Mucosa of descending colon (tissue), 3 donors: ENCODE data around the gene AP2A2. TPM values are rescaled to one million over a fixed set of nuclear protein-coding genes. Genes with fewer than 3 reads are reported as not detected.
A peak's percentile ranks its signal among the peaks of the same experiment; 100 is the strongest.

Source experiments
- ATAC-seq: fragments of 200-7000 bp; cut with Tn5 transposase; one replicate; pipeline ENCODE4 v1.9.1; 2020; ENCODE audit warnings: mild to moderate bottlenecking, moderate library complexity
- DNase-seq, 3 donors: peaks; one replicate each; pipeline ENCODE4 v3.0.0-alpha.2; 2020
- H3K36me3 ChIP-seq: fragments of 200-600 bp; one replicate; pipeline ENCODE4 v1.8.0; 2021; ENCODE audit warnings: low read depth, mild to moderate bottlenecking
- H3K4me1 ChIP-seq: fragments of 200-600 bp; one replicate; pipeline ENCODE4 v1.8.0; 2021; ENCODE audit warnings: low read depth, mild to moderate bottlenecking
- H3K4me3 ChIP-seq: fragments of 200-600 bp; one replicate; pipeline ENCODE4 v1.8.0; 2021; ENCODE audit warnings: mild to moderate bottlenecking
- H3K9me3 ChIP-seq: fragments of 200-600 bp; one replicate; pipeline ENCODE4 v1.8.0; 2021; ENCODE audit warnings: mild to moderate bottlenecking
- intact Hi-C, 2 donors: fragments of 100-400 bp; cut with DNase I in 1 of 2; cut with micrococcal nuclease in 1 of 2; formaldehyde crosslinking; loops; one replicate each; pipeline versions ENCODE4 v1.11.0 to v1.11.1; 2022; cut with DNase I, micrococcal nuclease
- total RNA-seq, 3 donors: library from RNA; stranded (reverse); fragmentation: NEBNext Ultra II Directional in 2 of 3; extraction: Animal tissue kit (Norgen Biotek cat#: 25700) in 2 of 3; gene quantifications; one replicate each; pipeline versions ENCODE4 v1.2.1 to v1.2.4, GENCODE V29; 2021 to 2023
- TF ChIP-seq, protein P1 (sequence below): fragments of 200-600 bp; IDR thresholded peaks from one replicate; pipeline ENCODE4 v1.8.0; 2022; ENCODE audit warnings: antibody characterized with exemption, mild to moderate bottlenecking
- donor health status: DM: no; HTN: no; CAD: no; lungs with moderate emphysema.
- donor health status: DM: no; HTN: no; CAD: no.
- donor health status: DM: no; HTN: yes; CAD: no.

Gene AP2A2
- total RNA-seq, 3 donors from 2014 or later, result 68.8 to 105 (median 99.5) TPM

DNA sequence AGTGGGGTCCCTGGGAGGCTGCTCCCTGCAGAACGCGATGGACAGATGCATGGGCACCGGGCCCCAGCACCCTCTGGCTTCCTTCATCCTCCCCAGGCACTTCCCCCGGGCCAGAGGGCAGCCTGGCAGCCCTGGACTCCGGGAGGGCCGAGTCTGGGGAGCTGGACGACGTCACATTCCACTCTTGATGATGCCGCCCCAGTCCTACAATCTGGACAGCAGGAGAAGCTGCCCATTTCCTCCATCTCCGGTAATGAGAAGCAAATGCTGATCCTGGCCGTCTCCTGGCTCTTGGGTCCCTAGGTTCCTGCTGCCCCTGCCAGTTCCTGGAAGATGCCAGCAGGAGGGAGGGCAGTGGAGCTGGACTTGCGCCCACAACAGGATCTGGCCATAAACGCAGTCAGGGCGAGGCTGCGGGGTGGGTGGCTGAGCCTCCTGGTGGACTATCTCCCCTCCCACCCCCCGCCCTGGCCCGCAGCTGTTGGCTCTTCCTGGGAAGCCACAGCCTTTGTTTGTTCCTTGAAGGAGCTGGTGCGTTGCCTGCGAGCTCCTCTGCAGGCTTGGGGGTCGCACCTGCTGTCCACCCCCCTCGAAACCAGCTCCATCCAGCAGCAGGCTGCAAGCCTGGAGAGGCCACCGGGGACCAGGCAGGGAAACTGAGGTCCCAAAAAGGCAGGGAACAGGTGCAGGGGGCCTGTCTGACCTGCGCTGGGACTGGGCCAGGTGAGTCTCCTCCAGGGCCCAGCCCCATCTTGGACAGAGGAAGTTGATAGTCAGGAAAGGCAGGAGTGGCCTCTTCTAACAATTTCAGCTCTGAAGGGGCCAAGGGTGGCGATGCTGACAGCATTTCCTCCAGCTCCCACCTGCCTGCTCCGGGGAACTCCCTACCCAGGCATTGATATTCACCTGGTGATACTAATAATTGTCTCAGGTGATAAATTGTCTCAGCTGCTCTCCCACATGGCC lies 128.8 kb downstream of the AP2A2 start:
- Histone ChIP-seq H3K36me3 (no peaks in the 10 kb centered on the region), H3K4me1 (peaks cover 36% of the 10 kb centered on the region), H3K4me3 (no peak overlapping the region), H3K9me3 (no peaks in the 10 kb centered on the region)
- peak; percentile 88 to 91 (median 91) for DNase-seq
- peak; percentile 70 for ATAC-seq
- intact Hi-C loops, result loop anchor here in 1 of 2 donors (5.0 kb wide), 1 partner anchor 207 kb away; no protein-coding TSS in a partner anchor
- TF ChIP-seq, protein P1, sequence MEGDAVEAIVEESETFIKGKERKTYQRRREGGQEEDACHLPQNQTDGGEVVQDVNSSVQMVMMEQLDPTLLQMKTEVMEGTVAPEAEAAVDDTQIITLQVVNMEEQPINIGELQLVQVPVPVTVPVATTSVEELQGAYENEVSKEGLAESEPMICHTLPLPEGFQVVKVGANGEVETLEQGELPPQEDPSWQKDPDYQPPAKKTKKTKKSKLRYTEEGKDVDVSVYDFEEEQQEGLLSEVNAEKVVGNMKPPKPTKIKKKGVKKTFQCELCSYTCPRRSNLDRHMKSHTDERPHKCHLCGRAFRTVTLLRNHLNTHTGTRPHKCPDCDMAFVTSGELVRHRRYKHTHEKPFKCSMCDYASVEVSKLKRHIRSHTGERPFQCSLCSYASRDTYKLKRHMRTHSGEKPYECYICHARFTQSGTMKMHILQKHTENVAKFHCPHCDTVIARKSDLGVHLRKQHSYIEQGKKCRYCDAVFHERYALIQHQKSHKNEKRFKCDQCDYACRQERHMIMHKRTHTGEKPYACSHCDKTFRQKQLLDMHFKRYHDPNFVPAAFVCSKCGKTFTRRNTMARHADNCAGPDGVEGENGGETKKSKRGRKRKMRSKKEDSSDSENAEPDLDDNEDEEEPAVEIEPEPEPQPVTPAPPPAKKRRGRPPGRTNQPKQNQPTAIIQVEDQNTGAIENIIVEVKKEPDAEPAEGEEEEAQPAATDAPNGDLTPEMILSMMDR, result no peak

DNA sequence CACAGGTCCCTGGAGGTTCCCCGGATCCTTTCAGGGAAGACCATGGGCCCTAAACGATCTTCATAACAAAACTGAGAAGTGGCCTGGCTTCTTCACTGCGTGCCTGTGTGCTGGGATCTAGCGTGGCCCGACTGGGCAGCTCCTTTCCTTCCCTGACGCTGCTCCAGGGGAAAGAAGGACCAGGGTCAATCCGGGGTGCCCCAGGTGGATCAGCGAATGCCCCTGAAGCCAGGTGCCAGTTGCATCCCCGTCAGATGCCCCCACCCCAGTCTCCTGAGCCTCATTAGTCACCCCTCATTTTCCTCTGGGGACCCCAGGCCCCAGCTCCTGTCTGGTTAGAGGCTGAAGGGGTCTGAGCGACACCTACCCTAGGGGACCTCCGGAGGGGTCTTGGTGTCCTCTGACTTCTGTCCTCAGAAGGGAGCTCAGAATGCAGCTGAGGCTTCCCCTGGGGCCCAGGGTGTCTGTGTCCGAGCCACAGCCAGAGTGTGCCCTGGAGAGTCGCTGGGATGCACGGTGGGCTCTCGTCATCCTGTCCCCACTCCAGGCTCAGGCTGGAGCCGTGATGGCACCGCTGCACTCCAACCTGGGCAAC lies 129.5 kb downstream of the AP2A2 start:
- intact Hi-C loops, result no loop called here
- ATAC-seq, result no peak
- H3K4me3 ChIP-seq, result no peak overlapping the region
- no peaks in the 10 kb centered on the region for H3K36me3 ChIP-seq
- TF ChIP-seq, protein P1, result no peak
- H3K4me1 ChIP-seq, result peaks cover 33% of the 10 kb centered on the region
- no peaks in the 10 kb centered on the region for H3K9me3 ChIP-seq
- peak in 2 of 3 donors; percentile 30 to 47 for DNase-seq

- TF ChIP-seq, protein P1, result no peak
- Histone ChIP-seq H3K4me3 (no peak overlapping the region), H3K9me3 (no peaks in the 10 kb centered on the region), H3K36me3 (no peaks in the 10 kb centered on the region), H3K4me1 (peaks cover 26% of the 10 kb centered on the region)
- ATAC-seq (no peak), DNase-seq (peak in 2 of 3 donors; percentile 37 to 55)
- intact Hi-C loops, result no loop called here
These were observed 130.5 kb downstream of the AP2A2 start for GRCh38 chr11:1055990-1056771.

DNA sequence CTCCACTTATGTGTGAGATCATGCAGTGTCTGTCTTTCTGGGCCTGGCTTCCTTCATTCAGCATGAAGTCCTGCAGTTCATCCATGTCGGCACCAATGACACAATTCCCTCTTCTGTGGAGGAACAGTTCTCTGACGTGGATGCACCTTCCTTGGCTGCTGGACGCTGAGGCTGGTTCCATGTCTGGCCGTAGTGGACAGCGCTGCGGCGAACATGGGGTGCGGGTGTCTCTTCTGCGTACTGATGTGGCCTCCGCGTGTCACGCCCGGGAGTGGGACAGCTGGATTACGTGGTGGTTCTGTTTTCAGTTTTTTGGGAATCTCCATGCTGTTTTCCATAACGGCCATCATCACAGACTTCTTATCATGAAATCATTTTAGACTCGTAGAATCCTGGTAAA lies 132.1 kb downstream of the AP2A2 start:
- TF ChIP-seq, protein P1, result no peak
- Histone ChIP-seq H3K36me3 (no peaks in the 10 kb centered on the region), H3K4me1 (peaks cover 25% of the 10 kb centered on the region), H3K9me3 (no peaks in the 10 kb centered on the region), H3K4me3 (no peak overlapping the region)
- intact Hi-C loops, result no loop called here
- DNase-seq (peak in 2 of 3 donors; percentile 34 to 42), ATAC-seq (no peak)

GRCh38 chr11:1059759-1060158 lies 134.1 kb downstream of the AP2A2 start:
- TF ChIP-seq, protein P1, result no peak
- ATAC-seq (no peak), DNase-seq (peak in 2 of 3 donors; percentile 28 to 37)
- intact Hi-C loops, result no loop called here
- Histone ChIP-seq H3K4me1 (peaks cover 12% of the 10 kb centered on the region), H3K36me3 (no peaks in the 10 kb centered on the region), H3K9me3 (no peaks in the 10 kb centered on the region), H3K4me3 (no peak overlapping the region)
